ENCODE results near the gene RASSF8. TPM values are rescaled to one million over a fixed set of nuclear protein-coding genes. Genes with fewer than 3 reads are reported as not detected.
A peak's percentile ranks its signal among the peaks of the same experiment; 100 is the strongest.

Gene RASSF8
- total RNA-seq, 1 experiment from 2014 or later: 26.5 TPM

DNA sequence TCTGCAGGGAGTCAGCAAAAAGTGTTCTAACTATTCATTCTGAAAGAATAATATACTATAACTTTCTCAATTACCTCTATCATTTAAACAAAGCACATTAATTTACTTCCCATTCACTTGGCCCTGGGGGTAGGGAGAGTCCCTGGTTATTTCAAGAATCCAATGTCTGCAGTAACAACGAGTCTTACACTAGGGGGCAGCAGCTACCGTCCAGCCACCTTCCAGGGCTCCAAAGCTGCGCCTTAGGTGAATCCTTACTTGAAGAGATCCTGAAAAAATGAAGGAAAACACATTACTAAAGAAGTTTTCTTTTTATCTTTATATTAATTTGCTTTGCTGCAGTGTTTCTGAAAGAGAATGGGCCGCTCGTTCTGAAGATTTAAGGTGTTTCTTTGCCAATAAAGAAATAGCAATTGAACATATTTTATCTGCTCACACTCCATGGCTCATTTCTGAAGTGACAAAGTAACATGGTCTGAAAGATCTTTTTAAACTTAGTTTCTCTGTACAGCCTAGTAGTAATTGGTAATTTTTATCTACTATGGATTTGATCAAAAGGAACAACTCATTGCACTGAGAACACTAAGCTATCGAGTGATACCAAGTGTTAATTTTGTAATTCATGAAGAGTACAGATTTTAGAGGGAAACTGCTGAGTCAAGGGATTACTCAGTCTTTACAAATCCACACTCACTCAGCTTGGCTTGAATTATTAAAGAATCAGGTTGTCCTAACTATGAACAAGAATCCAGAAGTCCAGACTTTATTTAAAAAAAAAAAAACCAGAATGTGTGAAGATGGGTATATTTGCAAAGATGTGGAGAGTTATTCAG lies 138.8 kb downstream of the RASSF8 start:
- Histone ChIP-seq H3K36me3 (ENCODE audit: low read depth) (0 out of 2 replicates have a peak, but pooled peaks cover 3% of the 10 kb centered on the region), H3K9me3 (ENCODE audit: insufficient read depth, low read depth) (peaks cover 3% of the 10 kb centered on the region; the same call in 1 of the 2 replicates), H3K27me3 (ENCODE audit: insufficient read depth, low read depth) (no peaks in the 10 kb centered on the region), H3K4me1 (replicated peaks; ENCODE audit: insufficient read depth) (peaks cover 66% of the 10 kb centered on the region), H3F3A (ENCODE audit: insufficient read depth, low read depth) (peaks cover 22% of the 10 kb centered on the region), H3K79me2 (ENCODE audit: low read depth) (no peaks in the 10 kb centered on the region), H2AFZ (peak overlapping the region; percentile 61), H4K20me1 (ENCODE audit: insufficient read depth) (no peaks in the 10 kb centered on the region), H3K4me3 (peak overlapping the region; percentile 12; the same call in 1 of the 2 replicates), H3K4me2 (peak overlapping the region; percentile 60), H3K9me2 (ENCODE audit: insufficient read depth) (0 out of 2 replicates have a peak, but pooled peaks cover 6% of the 10 kb centered on the region), H3K27ac (peak overlapping the region; percentile 66)
- DNase-seq: peak; percentile 74 to 82
- POLR2A ChIA-PET (ENCODE audit: unreplicated experiment): interaction anchor here (0.7 kb wide), 1 partner anchor 177 kb away, joined by 5 read pairs; no protein-coding TSS in a partner anchor
- TF ChIP-seq, protein P1, sequence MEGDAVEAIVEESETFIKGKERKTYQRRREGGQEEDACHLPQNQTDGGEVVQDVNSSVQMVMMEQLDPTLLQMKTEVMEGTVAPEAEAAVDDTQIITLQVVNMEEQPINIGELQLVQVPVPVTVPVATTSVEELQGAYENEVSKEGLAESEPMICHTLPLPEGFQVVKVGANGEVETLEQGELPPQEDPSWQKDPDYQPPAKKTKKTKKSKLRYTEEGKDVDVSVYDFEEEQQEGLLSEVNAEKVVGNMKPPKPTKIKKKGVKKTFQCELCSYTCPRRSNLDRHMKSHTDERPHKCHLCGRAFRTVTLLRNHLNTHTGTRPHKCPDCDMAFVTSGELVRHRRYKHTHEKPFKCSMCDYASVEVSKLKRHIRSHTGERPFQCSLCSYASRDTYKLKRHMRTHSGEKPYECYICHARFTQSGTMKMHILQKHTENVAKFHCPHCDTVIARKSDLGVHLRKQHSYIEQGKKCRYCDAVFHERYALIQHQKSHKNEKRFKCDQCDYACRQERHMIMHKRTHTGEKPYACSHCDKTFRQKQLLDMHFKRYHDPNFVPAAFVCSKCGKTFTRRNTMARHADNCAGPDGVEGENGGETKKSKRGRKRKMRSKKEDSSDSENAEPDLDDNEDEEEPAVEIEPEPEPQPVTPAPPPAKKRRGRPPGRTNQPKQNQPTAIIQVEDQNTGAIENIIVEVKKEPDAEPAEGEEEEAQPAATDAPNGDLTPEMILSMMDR (conservative IDR thresholded peaks at IDR 0.05): peak; percentile 95
- TF ChIP-seq EZH2 (IDR thresholded peaks at IDR 0.05; ENCODE audit: low read depth): no peak
- CTCF ChIA-PET: interaction anchor here (0.5 to 1.6 kb wide), 11 partner anchors 17 to 1125 kb away, joined by 3 to 11 read pairs (median 4); no protein-coding TSS in a partner anchor
- BruUV-seq (replicated peaks): no TSS peak
- intact Hi-C loops (cut with micrococcal nuclease; ENCODE audit: unreplicated experiment): loop anchor here (1.0 to 10.0 kb wide), 7 partner anchors 22 to 842 kb away; partner anchors contain the start of genes KRAS and RASSF8

DNA sequence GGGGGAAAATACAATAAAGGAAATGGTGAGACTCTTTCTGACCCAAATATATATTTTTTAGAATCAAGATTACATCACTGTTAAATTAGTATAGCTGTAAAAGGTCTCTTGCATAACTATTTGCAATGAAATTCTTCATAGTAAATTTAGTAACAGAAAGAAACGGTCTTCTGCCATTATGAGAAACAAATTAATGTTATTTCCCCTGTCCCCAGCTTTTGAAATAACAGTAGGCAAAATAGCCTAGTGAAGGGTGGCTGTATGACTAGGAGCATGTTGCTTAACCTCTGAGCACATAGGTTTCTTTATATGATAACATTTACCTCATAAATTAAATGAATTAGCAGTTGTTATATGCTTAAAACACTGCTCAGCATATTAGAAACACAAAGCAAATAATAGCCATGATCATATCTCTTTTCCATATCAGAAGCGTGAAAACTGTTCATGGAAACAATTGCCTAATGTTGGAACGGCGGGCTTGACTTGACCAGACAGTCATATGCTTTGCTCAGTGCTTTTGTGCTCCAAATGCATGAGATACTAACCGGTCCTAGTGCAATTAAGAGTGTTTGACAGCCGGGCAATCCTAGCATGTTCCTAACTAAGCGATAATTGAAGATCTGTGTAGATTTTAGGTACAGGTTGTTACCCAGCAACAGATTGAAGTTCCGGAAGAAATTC lies 142.3 kb downstream of the RASSF8 start:
- ChIA-PET CTCF (no interaction called here), POLR2A (ENCODE audit: unreplicated experiment) (interaction anchor here (0.5 to 0.8 kb wide), 9 partner anchors 12 to 1143 kb away, joined by 3 to 8 read pairs (median 4); partner anchors contain the start of gene STK38L)
- Histone ChIP-seq H3F3A (ENCODE audit: insufficient read depth, low read depth) (peaks cover 29% of the 10 kb centered on the region), H3K4me1 (replicated peaks; ENCODE audit: insufficient read depth) (peaks cover 73% of the 10 kb centered on the region), H3K79me2 (ENCODE audit: low read depth) (no peaks in the 10 kb centered on the region), H3K36me3 (ENCODE audit: low read depth) (0 out of 2 replicates have a peak, but pooled peaks cover 3% of the 10 kb centered on the region), H3K27me3 (ENCODE audit: insufficient read depth, low read depth) (no peaks in the 10 kb centered on the region), H3K9me3 (ENCODE audit: insufficient read depth, low read depth) (peaks cover 3% of the 10 kb centered on the region; the same call in 1 of the 2 replicates), H3K4me3 (peak overlapping the region; percentile 12; the same call in 1 of the 2 replicates), H2AFZ (0 out of 2 replicates have a peak overlapping the region, but pooled peaks have one; percentile 24), H3K9me2 (ENCODE audit: insufficient read depth) (0 out of 2 replicates have a peak, but pooled peaks cover 6% of the 10 kb centered on the region), H4K20me1 (ENCODE audit: insufficient read depth) (no peaks in the 10 kb centered on the region), H3K27ac (peak overlapping the region; percentile 82), H3K4me2 (peak overlapping the region; percentile 60)
- DNase-seq: no peak
- BruUV-seq (replicated peaks): no TSS peak
- TF ChIP-seq EZH2 (IDR thresholded peaks at IDR 0.05; ENCODE audit: low read depth): no peak
- TF ChIP-seq, protein P1 (conservative IDR thresholded peaks at IDR 0.05): no peak
- intact Hi-C loops (cut with micrococcal nuclease; ENCODE audit: unreplicated experiment): loop anchor here (1.0 to 5.0 kb wide), 8 partner anchors 10 to 732 kb away; partner anchors contain the start of gene ITPR2

GRCh38 chr12:26101350-26101734 lies 142.9 kb downstream of the RASSF8 start:
- H3K27me3 ChIP-seq (ENCODE audit: insufficient read depth, low read depth): no peaks in the 10 kb centered on the region
- no peak overlapping the region for H2AFZ ChIP-seq
- 0 out of 2 replicates have a peak, but pooled peaks cover 3% of the 10 kb centered on the region for H3K36me3 ChIP-seq (ENCODE audit: low read depth)
- CTCF ChIA-PET: no interaction called here
- DNase-seq: peak; percentile 88 to 99
- BruUV-seq (replicated peaks): no TSS peak
- H3K4me3 ChIP-seq: peak overlapping the region; percentile 25; the same call in 1 of the 2 replicates
- intact Hi-C loops (cut with micrococcal nuclease; ENCODE audit: unreplicated experiment): loop anchor here (1.0 to 5.0 kb wide), 8 partner anchors 10 to 731 kb away; partner anchors contain the start of gene ITPR2
- H3F3A ChIP-seq (ENCODE audit: insufficient read depth, low read depth): peaks cover 29% of the 10 kb centered on the region
- H3K9me2 ChIP-seq (ENCODE audit: insufficient read depth): 0 out of 2 replicates have a peak, but pooled peaks cover 6% of the 10 kb centered on the region
- H3K79me2 ChIP-seq (ENCODE audit: low read depth): no peaks in the 10 kb centered on the region
- POLR2A ChIA-PET (ENCODE audit: unreplicated experiment): interaction anchor here (0.5 to 0.8 kb wide), 10 partner anchors 10 to 1390 kb away, joined by 3 to 8 read pairs (median 4); partner anchors contain the start of gene STK38L
- no peaks in the 10 kb centered on the region for H4K20me1 ChIP-seq (ENCODE audit: insufficient read depth)
- peaks cover 3% of the 10 kb centered on the region; the same call in 1 of the 2 replicates for H3K9me3 ChIP-seq (ENCODE audit: insufficient read depth, low read depth)
- peaks cover 73% of the 10 kb centered on the region for H3K4me1 ChIP-seq (replicated peaks; ENCODE audit: insufficient read depth)
- TF ChIP-seq, protein P1 (conservative IDR thresholded peaks at IDR 0.05): no peak
- no peak for TF ChIP-seq EZH2 (IDR thresholded peaks at IDR 0.05; ENCODE audit: low read depth)
- peak overlapping the region; percentile 60 for H3K4me2 ChIP-seq
- H3K27ac ChIP-seq: peak overlapping the region; percentile 82

Data from PC-9 (cell line).